Ureter (tissue), 1 donor: Measurements from ENCODE around the gene RHOA. TPM values are rescaled to one million over a fixed set of nuclear protein-coding genes. Genes with fewer than 3 reads are reported as not detected.

ENCODE experiments used
- DNase-seq: peaks from one replicate; pipeline ENCODE4 v3.0.0-alpha.2; 2020; ENCODE audit warnings: low spot score
- total RNA-seq: library from RNA; stranded (reverse); gene quantifications from one replicate; pipeline ENCODE4 v1.2.4, GENCODE V29; 2023
- donor health status: DM: yes; HTN: yes; CAD: no.

Gene RHOA
- total RNA-seq, 1 donor from 2014 or later = 379 TPM

- no peak for DNase-seq
Observed at GRCh38 chr3:49327485-49327884, 84.3 kb downstream of the RHOA start.

GRCh38 chr3:49324768-49325167, 87.0 kb downstream of the RHOA start:
- DNase-seq = no peak

- DNase-seq = no peak
Observed at GRCh38 chr3:49316696-49317457, 94.9 kb downstream of the RHOA start.

- DNase-seq = no peak
Observed at GRCh38 chr3:49313896-49314688, 97.7 kb downstream of the RHOA start.

GRCh38 chr3:49311283-49311682, 100.5 kb downstream of the RHOA start:
- DNase-seq = no peak

- DNase-seq = no peak
Observed at GRCh38 chr3:49310677-49311076, 101.1 kb downstream of the RHOA start.

Other genes starting within 250 kb of the RHOA start
- gene CCDC71, start 245.6 kb downstream of the RHOA start, total RNA-seq = 32.1 TPM
- gene KLHDC8B, start 240.4 kb downstream of the RHOA start, total RNA-seq = 36.5 TPM
- 8.9 TPM for gene C3orf62, start 134.7 kb downstream of the RHOA start, total RNA-seq
- gene USP4, start 71.9 kb downstream of the RHOA start, total RNA-seq = 93.3 TPM
- gene GPX1, start 53.6 kb downstream of the RHOA start, total RNA-seq = 270 TPM
- gene TCTA, start 447 bp upstream of the RHOA start, total RNA-seq = 37.1 TPM
- gene AMT, start 10.5 kb upstream of the RHOA start, total RNA-seq = 29.1 TPM
- gene NICN1, start 17.3 kb upstream of the RHOA start, total RNA-seq = 27.4 TPM
- gene DAG1, start 58.3 kb upstream of the RHOA start, total RNA-seq = 94.0 TPM
- gene BSN, start 142.5 kb upstream of the RHOA start, total RNA-seq = 2.4 TPM